GM23338 (cell line): ENCODE results near the gene STXBP2. TPM values are rescaled to one million over a fixed set of nuclear protein-coding genes. Genes with fewer than 3 reads are reported as not detected.

Experiments
- ATAC-seq: fragments of 200-7000 bp; cut with Tn5 transposase; 3 replicates; pipeline ENCODE4 v1.9.1; 2020
- DNase-seq: peaks from one replicate; pipeline ENCODE4 v3.0.0-alpha.2; 2015; ENCODE audit warnings: low spot score
- H2AFZ ChIP-seq: fragments of 200-600 bp; sonication (generic); 2 replicates; pipeline ENCODE4 v1.8.0; 2016; ENCODE audit warnings: antibody characterized with exemption, mild to moderate bottlenecking, moderate library complexity
- H3F3A ChIP-seq: fragments of 200-600 bp; sonication (generic); replicated peaks from 2 replicates; pipeline ENCODE4 v1.8.0; 2017; ENCODE audit warnings: antibody characterized with exemption, mixed run types, low read depth
- H3K27ac ChIP-seq: fragments of 200-600 bp; sonication (generic); 2 replicates; pipeline ENCODE4 v1.6.1; 2016; ENCODE audit warnings: low read depth
- H3K27me3 ChIP-seq: fragments of 200-600 bp; sonication (generic); 2 replicates; pipeline ENCODE4 v1.8.0; 2016; ENCODE audit warnings: mild to moderate bottlenecking, mixed run types, moderate library complexity; ENCODE audit not compliant: insufficient read depth
- H3K36me3 ChIP-seq: fragments of 200-600 bp; sonication (generic); 2 replicates; pipeline ENCODE4 v1.8.0; 2016; ENCODE audit warnings: mild to moderate bottlenecking; ENCODE audit not compliant: insufficient read depth
- H3K4me1 ChIP-seq: fragments of 200-600 bp; sonication (generic); 2 replicates; pipeline ENCODE4 v1.8.0; 2016; ENCODE audit warnings: mild to moderate bottlenecking, moderate library complexity; ENCODE audit not compliant: insufficient read depth
- H3K4me2 ChIP-seq: fragments of 200-600 bp; sonication (generic); 2 replicates; pipeline ENCODE4 v1.7.1; 2017; ENCODE audit warnings: mixed run types
- H3K4me3 ChIP-seq: fragments of 200-600 bp; sonication (generic); 2 replicates; pipeline ENCODE4 v1.6.1; 2016; ENCODE audit warnings: mixed run types
- H3K79me2 ChIP-seq: fragments of 200-600 bp; sonication (generic); replicated peaks from 2 replicates; pipeline ENCODE4 v1.8.0; 2017; ENCODE audit warnings: mild to moderate bottlenecking; ENCODE audit not compliant: insufficient read depth
- H3K9me2 ChIP-seq: fragments of 200-600 bp; sonication (generic); 2 replicates; pipeline ENCODE4 v1.8.0; 2017; ENCODE audit not compliant: insufficient read depth
- H4K20me1 ChIP-seq: fragments of 200-600 bp; sonication (generic); replicated peaks from 2 replicates; pipeline ENCODE4 v1.8.0; 2017; ENCODE audit warnings: mild to moderate bottlenecking; ENCODE audit not compliant: insufficient read depth
- H3K27ac Mint-ChIP-seq: 2 replicates; pipeline ENCODE4 v1.8.0; 2020; ENCODE audit warnings: inconsistent platforms, mild to moderate bottlenecking, moderate library complexity, mixed read lengths
- H3K27me3 Mint-ChIP-seq: 3 replicates; pipeline ENCODE4 v1.8.0; 2022; ENCODE audit warnings: low read depth, mild to moderate bottlenecking, moderate library complexity, mixed read lengths, inconsistent platforms; ENCODE audit not compliant: insufficient read depth, poor library complexity
- H3K36me3 Mint-ChIP-seq: 3 replicates; pipeline ENCODE4 v1.8.0; 2021; ENCODE audit warnings: low read depth, mild to moderate bottlenecking, inconsistent platforms, moderate library complexity, mixed read lengths
- H3K4me1 Mint-ChIP-seq: 3 replicates; pipeline ENCODE4 v1.8.0; 2020; ENCODE audit warnings: mild to moderate bottlenecking, inconsistent platforms, mixed read lengths
- H3K4me3 Mint-ChIP-seq: 3 replicates; pipeline ENCODE4 v1.8.0; 2021; ENCODE audit warnings: moderate library complexity, mild to moderate bottlenecking, inconsistent platforms, mixed read lengths
- H3K9me3 Mint-ChIP-seq: 3 replicates; pipeline ENCODE4 v1.8.0; 2020; ENCODE audit warnings: moderate library complexity, mild to moderate bottlenecking, inconsistent platforms, mixed read lengths
- CREB1 ChIP-seq: fragments of 250-450 bp; sonication (Bioruptor Pico); IDR thresholded peaks from 2 replicates; pipeline ENCODE4 v1.5.0; 2020; ENCODE audit warnings: low read depth, mild to moderate bottlenecking, moderate library complexity
- EZH2 ChIP-seq: fragments of 200-600 bp; sonication (generic); IDR thresholded peaks from one replicate; pipeline ENCODE4 v1.8.0; 2017; ENCODE audit warnings: antibody characterized with exemption, mild to moderate bottlenecking, low read depth; ENCODE audit not compliant: unreplicated experiment
- POLR2AphosphoS5 ChIP-seq: IDR thresholded peaks from 2 replicates; pipeline ENCODE4 v1.6.1; 2016; ENCODE audit warnings: antibody characterized with exemption, low read depth
- REST ChIP-seq: IDR thresholded peaks from one replicate; pipeline ENCODE4 v1.6.1; 2018; ENCODE audit warnings: antibody characterized with exemption; ENCODE audit not compliant: unreplicated experiment
- STAT1 ChIP-seq: IDR thresholded peaks from one replicate; pipeline ENCODE4 v1.6.1; 2016; ENCODE audit warnings: antibody characterized with exemption; ENCODE audit not compliant: unreplicated experiment
- ZNF114 ChIP-seq: fragments of 250-450 bp; sonication (Bioruptor Pico); IDR thresholded peaks from 2 replicates; pipeline ENCODE4 v1.5.0; 2020; ENCODE audit warnings: mild to moderate bottlenecking, moderate library complexity
- ZNF462 ChIP-seq: fragments of 250-450 bp; sonication (Bioruptor Pico); IDR thresholded peaks from 2 replicates; pipeline ENCODE4 v1.5.0; 2020; ENCODE audit warnings: mild to moderate bottlenecking, moderate library complexity
- polyA plus RNA-seq: library from polyadenylated mRNA; unstranded; fragments of >200 nt; fragmentation: Nextera tagmentation; extraction: Ambion mirVana; gene quantifications from 2 replicates; pipeline ENCODE4 v1.2.1, GENCODE V29; 2016
- total RNA-seq: library from RNA; depleted of rRNA; stranded (reverse); fragments of >200 nt; shearing (Covaris generic); gene quantifications from 2 replicates; pipeline ENCODE4 v1.2.3, GENCODE V29; 2014
- TF ChIP-seq, protein P1 (sequence below), 2 experiments: fragments of 200-600 bp in 1 of 2; sonication (generic) in 1 of 2; conservative IDR thresholded peaks; 2 replicates each; pipeline versions ENCODE4 v1.5.1 to v1.6.1; 2016 to 2017; ENCODE audit warnings: antibody characterized with exemption in 2 of 2, low read depth in 2 of 2, mild to moderate bottlenecking in 2 of 2, moderate library complexity in 1 of 2

STXBP2 gene
- total and polyA plus RNA-seq, 2 experiments from 2014 or later = 42.6 to 55.8 TPM

DNA sequence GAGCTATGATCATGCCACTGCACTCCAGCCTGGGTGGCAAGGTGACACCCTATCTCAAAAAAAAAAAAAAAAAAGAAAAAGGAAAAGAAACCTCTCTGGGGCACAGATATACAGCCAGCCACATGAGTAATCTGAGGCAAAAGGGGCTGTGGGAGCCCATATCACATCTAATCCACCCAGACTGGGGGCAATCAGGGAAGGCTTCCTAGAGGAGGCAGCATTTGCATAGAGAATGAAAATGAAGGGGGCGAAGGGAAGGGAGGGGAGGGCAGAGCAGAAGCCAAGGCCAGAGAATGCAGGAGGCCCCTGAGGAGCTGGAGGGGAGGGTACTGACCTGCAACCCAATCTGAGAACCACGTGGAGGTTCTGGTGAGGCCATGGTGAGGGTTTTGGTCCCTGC lies 13.2 kb downstream of the STXBP2 start (continued):
- TF ChIP-seq, protein P1, sequence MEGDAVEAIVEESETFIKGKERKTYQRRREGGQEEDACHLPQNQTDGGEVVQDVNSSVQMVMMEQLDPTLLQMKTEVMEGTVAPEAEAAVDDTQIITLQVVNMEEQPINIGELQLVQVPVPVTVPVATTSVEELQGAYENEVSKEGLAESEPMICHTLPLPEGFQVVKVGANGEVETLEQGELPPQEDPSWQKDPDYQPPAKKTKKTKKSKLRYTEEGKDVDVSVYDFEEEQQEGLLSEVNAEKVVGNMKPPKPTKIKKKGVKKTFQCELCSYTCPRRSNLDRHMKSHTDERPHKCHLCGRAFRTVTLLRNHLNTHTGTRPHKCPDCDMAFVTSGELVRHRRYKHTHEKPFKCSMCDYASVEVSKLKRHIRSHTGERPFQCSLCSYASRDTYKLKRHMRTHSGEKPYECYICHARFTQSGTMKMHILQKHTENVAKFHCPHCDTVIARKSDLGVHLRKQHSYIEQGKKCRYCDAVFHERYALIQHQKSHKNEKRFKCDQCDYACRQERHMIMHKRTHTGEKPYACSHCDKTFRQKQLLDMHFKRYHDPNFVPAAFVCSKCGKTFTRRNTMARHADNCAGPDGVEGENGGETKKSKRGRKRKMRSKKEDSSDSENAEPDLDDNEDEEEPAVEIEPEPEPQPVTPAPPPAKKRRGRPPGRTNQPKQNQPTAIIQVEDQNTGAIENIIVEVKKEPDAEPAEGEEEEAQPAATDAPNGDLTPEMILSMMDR (conservative IDR thresholded peaks at IDR 0.05; ENCODE audit: low read depth in 2 of 2) = no peak
- TF ChIP-seq ZNF462 = no peak
- TF ChIP-seq STAT1 = no peak
- no peak for TF ChIP-seq POLR2AphosphoS5
- no peak for TF ChIP-seq ZNF114 (CRISPR knock-in tag)
- no peak for TF ChIP-seq EZH2

DNA sequence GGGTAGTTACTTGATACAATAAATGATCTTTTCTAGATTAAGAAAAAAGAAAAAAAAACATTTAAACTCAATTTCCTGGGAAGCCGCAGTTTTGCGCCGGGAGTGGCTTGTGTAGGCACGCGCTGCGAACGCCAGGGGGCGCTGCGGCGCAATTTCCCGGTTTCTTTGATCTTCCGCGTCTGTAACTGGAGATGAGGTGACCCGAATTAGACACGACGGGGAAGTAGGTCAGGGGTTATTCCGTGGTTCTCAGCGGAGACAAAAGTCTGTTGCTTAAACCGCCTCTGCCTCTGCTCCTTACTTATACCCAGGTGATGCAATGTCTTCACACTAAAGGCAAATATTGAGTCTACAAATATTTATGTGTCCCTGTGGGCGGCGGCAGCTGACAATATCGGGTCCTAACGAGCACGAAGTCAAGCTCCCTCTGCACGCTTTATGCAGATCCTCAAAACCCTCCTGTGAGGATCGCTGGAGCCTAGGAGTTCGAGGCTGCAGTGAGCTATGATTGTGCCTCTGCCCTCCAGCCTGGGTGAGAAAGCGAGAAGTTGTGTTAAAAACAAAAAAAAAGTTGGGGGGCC lies 15.2 kb downstream of the STXBP2 start:
- Mint-ChIP-seq H3K36me3 (no peaks in the 10 kb centered on the region), H3K4me3 (peak overlapping the region; percentile 46; the same call in 1 of the 3 replicates), H3K9me3 (no peaks in the 10 kb centered on the region), H3K27me3 (peaks cover 29% of the 10 kb centered on the region), H3K27ac (no peak overlapping the region), H3K4me1 (peaks cover 7% of the 10 kb centered on the region; the same call in 1 of the 3 replicates)
- Histone ChIP-seq H4K20me1 (no peaks in the 10 kb centered on the region; the same call in 1 of the 2 replicates), H3K79me2 (no peaks in the 10 kb centered on the region), H3K27me3 (peaks cover 27% of the 10 kb centered on the region), H3F3A (no peaks in the 10 kb centered on the region), H3K4me3 (peak overlapping the region; percentile 8; the same call in 1 of the 2 replicates), H3K27ac (no peak overlapping the region), H3K4me2 (peak overlapping the region; percentile 28; the same call in 1 of the 2 replicates), H3K36me3 (no peaks in the 10 kb centered on the region), H2AFZ (0 out of 2 replicates have a peak overlapping the region, but pooled peaks have one; percentile 11), H3K4me1 (no peaks in the 10 kb centered on the region), H3K9me2 (no peaks in the 10 kb centered on the region)
- TF ChIP-seq, protein P1 (conservative IDR thresholded peaks at IDR 0.05; ENCODE audit: low read depth in 2 of 2) = peak; percentile 85 to 99
- TF ChIP-seq CREB1 (CRISPR knock-in tag) = peak; percentile 55; the same call in 1 of the 2 replicates
- TF ChIP-seq REST = no peak
- ATAC-seq (peak; percentile 91), DNase-seq (peak; percentile 88)
